AG04449 (cell line): ENCODE measurements around the gene PNPLA5.
"Not testable (repeated sequence)": the region's sequence is repeated elsewhere in the genome, so short reads cannot be mapped to it uniquely, and the experiment has no call there.

Source experiments
- CTCF ChIA-PET: fragments of 350-600 bp; formaldehyde crosslinking; extraction: SDS; loops from one replicate; lab custom pipeline; 2021; ENCODE audit warnings: antibody characterized with exemption; lab: Yijun Ruan, JAX
- POLR2A ChIA-PET: fragments of 400-600, 350-600 bp; formaldehyde crosslinking; extraction: SDS; loops from one replicate; lab custom pipeline; 2020; ENCODE audit warnings: antibody characterized with exemption, inconsistent platforms; lab: Yijun Ruan, JAX
- DNase-seq: peaks from one replicate; pipeline ENCODE4 v3.0.0-alpha.2; 2010; ENCODE audit warnings: low read depth, low spot score
- H3K4me3 ChIP-seq: 2 replicates; pipeline ENCODE4 v1.5.1; 2011; ENCODE audit warnings: low read depth, mild to moderate bottlenecking, control low read depth, low read length
- CTCF ChIP-seq: IDR thresholded peaks from one replicate; pipeline ENCODE4 v1.5.1; 2011; ENCODE audit warnings: mild to moderate bottlenecking, moderate library complexity, low read length, control low read depth, inconsistent platforms; ENCODE audit not compliant: insufficient read depth; ENCODE audit errors: missing control alignments

Gene PNPLA5

GRCh38 chr22:43909708-43910107 lies 17.9 kb upstream of the PNPLA5 start:
- ChIA-PET POLR2A (no interaction called here), CTCF (no interaction called here)
- no peak for DNase-seq
- no peak for TF ChIP-seq CTCF
- H3K4me3 ChIP-seq: no peak overlapping the region

- DNase-seq: no peak
- no peak overlapping the region for H3K4me3 ChIP-seq
- no peak for TF ChIP-seq CTCF
- CTCF ChIA-PET: interaction anchor here (1.0 to 2.2 kb wide), 5 partner anchors 9 to 720 kb away, joined by 3 to 11 read pairs (median 4); no protein-coding TSS in a partner anchor
- POLR2A ChIA-PET: no interaction called here
Observed at GRCh38 chr22:43905681-43906080, 13.9 kb upstream of the PNPLA5 start.

- POLR2A ChIA-PET, H3K4me3 ChIP-seq, DNase-seq: not testable (repeated sequence)
- CTCF ChIA-PET: interaction anchor here (1.4 to 7.6 kb wide), 3 partner anchors 9 to 21 kb away, joined by 3 to 48 read pairs (median 11); no protein-coding TSS in a partner anchor
Observed at GRCh38 chr22:43904412-43904811, 12.6 kb upstream of the PNPLA5 start.

- CTCF ChIA-PET: interaction anchor here (0.7 to 7.6 kb wide), 6 partner anchors 12 to 724 kb away, joined by 3 to 48 read pairs (median 4); no protein-coding TSS in a partner anchor
- H3K4me3 ChIP-seq, POLR2A ChIA-PET, DNase-seq: not testable (repeated sequence)
Observed at GRCh38 chr22:43903033-43903432, 11.2 kb upstream of the PNPLA5 start.

- peak; percentile 54 for DNase-seq
- H3K4me3 ChIP-seq: no peak overlapping the region
- TF ChIP-seq CTCF: no peak
- CTCF ChIA-PET: interaction anchor here (1.2 to 7.6 kb wide), 3 partner anchors 12 to 19 kb away, joined by 4 to 48 read pairs (median 7); no protein-coding TSS in a partner anchor
- POLR2A ChIA-PET: no interaction called here
Observed at GRCh38 chr22:43901976-43902643, 10.3 kb upstream of the PNPLA5 start.

GRCh38 chr22:43900206-43900605 lies 8.4 kb upstream of the PNPLA5 start:
- POLR2A ChIA-PET: no interaction called here

More at GRCh38 chr22:43900206-43900605, 8.4 kb upstream of the PNPLA5 start:
- DNase-seq: no peak
- CTCF ChIA-PET: interaction anchor here (0.6 to 7.6 kb wide), 7 partner anchors 14 to 537 kb away, joined by 3 to 48 read pairs (median 3); no protein-coding TSS in a partner anchor
- H3K4me3 ChIP-seq: no peak overlapping the region
- TF ChIP-seq CTCF: no peak
